ENCODE data around the gene GPR17. TPM values are rescaled to one million over a fixed set of nuclear protein-coding genes. Genes with fewer than 3 reads are reported as not detected.

The GPR17 gene
- total and polyA plus RNA-seq, 12 donors = 0.22 to 16.5 (median 0.46) TPM; not detected in 4

GRCh38 chr2:127641133-127641532 lies 4.8 kb upstream of the GPR17 start:
- ATAC-seq (no peak), DNase-seq (no peak)
- Histone ChIP-seq H3K4me3 (no peak overlapping the region), H3K36me3 (peaks cover 0 to 76% (median 4%) of the 10 kb centered on the region in 9 donors), H3K27me3 (no peaks in the 10 kb centered on the region), H3K27ac (peak overlapping the region in 7 of 10 donors; percentile 57 to 95 (median 78)), H3K9me3 (no peaks in the 10 kb centered on the region), H3K4me1 (peaks cover 30 to 98% (median 65%) of the 10 kb centered on the region in 9 donors)
- intact Hi-C loops (cut with DNase I) = loop anchor here in 4 of 10 donors (5.0 to 10.0 kb wide), 4 partner anchors 36 to 116 kb away; partner anchors contain the start of genes IWS1 (in 1 of the 4) and LIMS2 (in 1 of the 4)
- 84 to 94% methylated on average over 6 of the region's 6 CpGs for WGBS, 2 donors
- no peak for TF ChIP-seq CTCF (IDR thresholded peaks at IDR 0.05)

- Histone ChIP-seq H3K4me3 (no peak overlapping the region), H3K27me3 (no peaks in the 10 kb centered on the region), H3K9me3 (no peaks in the 10 kb centered on the region), H3K27ac (peak overlapping the region in 7 of 10 donors; percentile 53 to 95 (median 78)), H3K36me3 (peaks cover 0 to 72% (median 4%) of the 10 kb centered on the region in 9 donors), H3K4me1 (peaks cover 25 to 98% (median 65%) of the 10 kb centered on the region in 9 donors)
- 76 to 77% methylated on average over 25 of the region's 25 CpGs for WGBS, 2 donors
- intact Hi-C loops (cut with DNase I) = loop anchor here in 4 of 10 donors (5.0 to 10.0 kb wide), 4 partner anchors 35 to 117 kb away; partner anchors contain the start of genes IWS1 (in 1 of the 4) and LIMS2 (in 1 of the 4)
- ATAC-seq (no peak), DNase-seq (peak in 1 of 2 donors; percentile 20)
- no peak for TF ChIP-seq CTCF (IDR thresholded peaks at IDR 0.05)
Observed at GRCh38 chr2:127641846-127642507, 4.0 kb upstream of the GPR17 start.

GRCh38 chr2:127642706-127643438 lies 3.1 kb upstream of the GPR17 start:
- Histone ChIP-seq H3K4me1 (peaks cover 24 to 98% (median 65%) of the 10 kb centered on the region in 9 donors), H3K27ac (peak overlapping the region in 9 of 10 donors; percentile 36 to 95 (median 72)), H3K4me3 (no peak overlapping the region), H3K36me3 (peaks cover 0 to 74% (median 4%) of the 10 kb centered on the region in 9 donors), H3K27me3 (no peaks in the 10 kb centered on the region), H3K9me3 (no peaks in the 10 kb centered on the region)
- TF ChIP-seq CTCF (IDR thresholded peaks at IDR 0.05) = no peak
- ATAC-seq = peak in 1 of 8 donors; percentile 8
- WGBS, 2 donors = 77 to 80% methylated on average over 17 of the region's 17 CpGs
- DNase-seq = peak in 1 of 2 donors; percentile 13
- intact Hi-C loops (cut with DNase I) = loop anchor here in 4 of 10 donors (5.0 to 10.0 kb wide), 4 partner anchors 34 to 118 kb away; partner anchors contain the start of genes IWS1 (in 1 of the 4) and LIMS2 (in 1 of the 4)

- peak in 1 of 2 donors; percentile 9 for DNase-seq
- H3K4me3 ChIP-seq = no peak overlapping the region
- intact Hi-C loops (cut with DNase I) = loop anchor here in 4 of 10 donors (5.0 to 10.0 kb wide), 4 partner anchors 34 to 119 kb away; partner anchors contain the start of genes IWS1 (in 1 of the 4) and LIMS2 (in 1 of the 4)
- no peaks in the 10 kb centered on the region for H3K9me3 ChIP-seq
- ATAC-seq = no peak
- no peaks in the 10 kb centered on the region for H3K27me3 ChIP-seq
- no peak for TF ChIP-seq CTCF (IDR thresholded peaks at IDR 0.05)
- peaks cover 27 to 98% (median 67%) of the 10 kb centered on the region in 9 donors for H3K4me1 ChIP-seq
- H3K36me3 ChIP-seq = peaks cover 0 to 71% (median 4%) of the 10 kb centered on the region in 9 donors
- peak overlapping the region in 9 of 10 donors; percentile 36 to 95 (median 72) for H3K27ac ChIP-seq
- 82 to 85% methylated on average over 15 of the region's 15 CpGs for WGBS, 2 donors
Observed at GRCh38 chr2:127643439-127644065, 2.4 kb upstream of the GPR17 start.
